Natural killer cell (primary cell): ENCODE results near the gene GALNT4. TPM values are rescaled to one million over a fixed set of nuclear protein-coding genes. Genes with fewer than 3 reads are reported as not detected.

Experiments used
- ATAC-seq, 3 donors: fragments of 150-1000 bp in 2 of 3; fragments of 200-7000 bp in 1 of 3; cut with Tn5 transposase; 1 replicate in 1 of 3; 2 replicates in 2 of 3; pipeline ENCODE4 v1.10.0; 2021; ENCODE audit warnings: mild to moderate bottlenecking in 2 of 3, moderate library complexity in 2 of 3
- DNase-seq, 2 donors: peaks; one replicate each; pipeline versions ENCODE4 v3.0.0 to v3.0.0-alpha.2; 2013 to 2021; ENCODE audit warnings: mixed read lengths in 1 of 2
- H3K27ac ChIP-seq: one replicate; pipeline ENCODE4 v1.5.1; 2013; ENCODE audit warnings: mild to moderate bottlenecking, low read length
- H3K27me3 ChIP-seq: one replicate; pipeline ENCODE4 v1.6.1; 2013; ENCODE audit warnings: low read length; ENCODE audit not compliant: control insufficient read depth, insufficient read depth
- H3K36me3 ChIP-seq: one replicate; pipeline ENCODE4 v1.6.1; 2013; ENCODE audit warnings: low read length; ENCODE audit not compliant: control insufficient read depth, insufficient read depth
- H3K4me1 ChIP-seq: one replicate; pipeline ENCODE4 v1.6.1; 2013; ENCODE audit warnings: low read length; ENCODE audit not compliant: control insufficient read depth, insufficient read depth
- H3K4me3 ChIP-seq: one replicate; pipeline ENCODE4 v1.5.1; 2013; ENCODE audit warnings: low read length
- H3K9me3 ChIP-seq: one replicate; pipeline ENCODE4 v1.6.1; 2013; ENCODE audit warnings: low read length; ENCODE audit not compliant: control insufficient read depth, insufficient read depth
- H3K27ac Mint-ChIP-seq, 2 donors: one replicate each; pipeline ENCODE4 v1.8.0; 2022; ENCODE audit warnings: mild to moderate bottlenecking in 2 of 2, mixed read lengths in 2 of 2, moderate library complexity in 1 of 2
- H3K27me3 Mint-ChIP-seq, 2 donors: one replicate each; pipeline ENCODE4 v1.8.0; 2022; ENCODE audit warnings: low read depth in 2 of 2, mixed read lengths in 2 of 2
- H3K36me3 Mint-ChIP-seq: one replicate; pipeline ENCODE4 v1.8.0; 2022; ENCODE audit warnings: mixed read lengths
- H3K4me1 Mint-ChIP-seq, 2 donors: one replicate each; pipeline ENCODE4 v1.8.0; 2022; ENCODE audit warnings: mixed read lengths in 2 of 2
- H3K4me3 Mint-ChIP-seq: one replicate; pipeline ENCODE4 v1.8.0; 2022; ENCODE audit warnings: mild to moderate bottlenecking, moderate library complexity, mixed read lengths
- H3K9me3 Mint-ChIP-seq, 2 donors: one replicate each; pipeline ENCODE4 v1.8.0; 2022; ENCODE audit warnings: mixed read lengths in 2 of 2
- CTCF ChIP-seq: fragments of 200-600 bp; IDR thresholded peaks from one replicate; pipeline ENCODE4 v1.8.0; 2022; ENCODE audit warnings: antibody characterized with exemption
- WGBS: methylation state at CpG from one replicate; pipeline ENCODE4 v1.1.7; 2013; ENCODE audit warnings: missing lambda C conversion rate; ENCODE audit not compliant: insufficient coverage; 5-methylcytosine and 5-hydroxymethylcytosine counted together
- intact Hi-C: fragments of 100-400 bp; cut with micrococcal nuclease; formaldehyde crosslinking; loops from one replicate; pipeline ENCODE4 v1.14.2; 2022
- total RNA-seq, 4 donors: library from RNA; stranded (reverse); fragments of 120-200 nt in 1 of 4; gene quantifications; one replicate each; pipeline versions ENCODE4 v1.2.3 to v1.2.4, GENCODE V29; 2013 to 2022

The GALNT4 gene
- total RNA-seq, 3 donors from 2014 or later (not counting 1 experiment from before 2014, with no cell fraction given): 14.3 to 19.9 (median 18.7) TPM

- 0% methylated on average over 48 of the region's 53 CpGs for WGBS
- peak; percentile 9 to 29 (median 10) for ATAC-seq
Observed at GRCh38 chr12:89525305-89525823, 768 bp upstream of the GALNT4 start.

GRCh38 chr12:89523843-89524540 is 604 bp downstream of the GALNT4 start:
- Histone ChIP-seq H3K36me3 (peaks cover 8% of the 10 kb centered on the region), H3K27ac (peak overlapping the region; percentile 96), H3K4me1 (peaks cover 25% of the 10 kb centered on the region), H3K4me3 (peak overlapping the region; percentile 100), H3K9me3 (no peaks in the 10 kb centered on the region), H3K27me3 (no peaks in the 10 kb centered on the region)
- intact Hi-C loops: loop anchor here (1.0 to 2.0 kb wide), 2 partner anchors 55 to 171 kb away; partner anchors contain the start of gene DUSP6
- Mint-ChIP-seq H3K4me3 (peak overlapping the region; percentile 96), H3K27me3 (no peaks in the 10 kb centered on the region), H3K9me3 (no peaks in the 10 kb centered on the region), H3K36me3 (no peaks in the 10 kb centered on the region), H3K4me1 (peaks cover 43 to 46% of the 10 kb centered on the region in 2 donors), H3K27ac (peak overlapping the region; percentile 86 to 93)
- peak in 1 of 2 donors; percentile 20 for DNase-seq
- no peak for ATAC-seq
- 37% methylated on average over 21 of the region's 21 CpGs for WGBS
- no peak for TF ChIP-seq CTCF

More at GRCh38 chr12:89525305-89525823, 768 bp upstream of the GALNT4 start:
- H3K4me1 ChIP-seq: peaks cover 25% of the 10 kb centered on the region
- TF ChIP-seq CTCF: no peak
- peak overlapping the region; percentile 100 for H3K4me3 ChIP-seq
- H3K36me3 ChIP-seq: peaks cover 5% of the 10 kb centered on the region
- H3K9me3 ChIP-seq: no peaks in the 10 kb centered on the region
- H3K27ac ChIP-seq: peak overlapping the region; percentile 96
- peak overlapping the region; percentile 96 for H3K4me3 Mint-ChIP-seq
- H3K4me1 Mint-ChIP-seq: peaks cover 46% of the 10 kb centered on the region in 2 donors
- intact Hi-C loops: loop anchor here (2.0 to 5.0 kb wide), 2 partner anchors 173 to 1383 kb away; partner anchors contain the start of genes CEP290, DUSP6 and TMTC3
- DNase-seq: peak; percentile 47 to 71
- no peaks in the 10 kb centered on the region for H3K36me3 Mint-ChIP-seq
- no peaks in the 10 kb centered on the region for H3K27me3 ChIP-seq
- H3K27ac Mint-ChIP-seq: peak overlapping the region; percentile 86 to 93
- no peaks in the 10 kb centered on the region for H3K27me3 Mint-ChIP-seq
- no peaks in the 10 kb centered on the region for H3K9me3 Mint-ChIP-seq

GRCh38 chr12:89523393-89523792 is 1.2 kb downstream of the GALNT4 start:
- 79% methylated on average over 8 of the region's 8 CpGs for WGBS
- no peaks in the 10 kb centered on the region for H3K27me3 ChIP-seq
- H3K4me1 ChIP-seq: peaks cover 25% of the 10 kb centered on the region
- peaks cover 8% of the 10 kb centered on the region for H3K36me3 ChIP-seq
- DNase-seq (no peak), ATAC-seq (no peak)
- Mint-ChIP-seq H3K27ac (peak overlapping the region; percentile 86 to 93), H3K4me3 (peak overlapping the region; percentile 96), H3K4me1 (peaks cover 48% of the 10 kb centered on the region in 2 donors), H3K36me3 (no peaks in the 10 kb centered on the region), H3K27me3 (no peaks in the 10 kb centered on the region), H3K9me3 (no peaks in the 10 kb centered on the region)
- no peak overlapping the region for H3K27ac ChIP-seq
- peak overlapping the region; percentile 100 for H3K4me3 ChIP-seq
- no peaks in the 10 kb centered on the region for H3K9me3 ChIP-seq
- intact Hi-C loops: no loop called here
- TF ChIP-seq CTCF: no peak
